ENCODE results near the gene INCENP.

The INCENP gene

GRCh38 chr11:62141111-62142042 is 17.6 kb downstream of the INCENP start:
- no peak for DNase-seq (ENCODE audit: low read depth)

- no peak for DNase-seq (ENCODE audit: low read depth)
Measured at GRCh38 chr11:62142043-62142375, 18.2 kb downstream of the INCENP start.

GRCh38 chr11:62142921-62143320 is 19.1 kb downstream of the INCENP start:
- DNase-seq (ENCODE audit: low read depth), result no peak

GRCh38 chr11:62143727-62144126 is 19.9 kb downstream of the INCENP start:
- no peak for DNase-seq (ENCODE audit: low read depth)

- no peak for DNase-seq (ENCODE audit: low read depth)
Measured at GRCh38 chr11:62144641-62145255, 20.9 kb downstream of the INCENP start.

GRCh38 chr11:62145261-62145871 is 21.6 kb downstream of the INCENP start:
- no peak for DNase-seq (ENCODE audit: low read depth)

- DNase-seq (ENCODE audit: low read depth), result no peak
Measured at GRCh38 chr11:62146476-62147200, 22.8 kb downstream of the INCENP start.

- DNase-seq (ENCODE audit: low read depth), result no peak
Measured at GRCh38 chr11:62147545-62147944, 23.7 kb downstream of the INCENP start.

GRCh38 chr11:62148271-62148980 is 24.6 kb downstream of the INCENP start:
- DNase-seq (ENCODE audit: low read depth), result no peak

GRCh38 chr11:62149986-62150886 is 26.4 kb downstream of the INCENP start:
- DNase-seq (ENCODE audit: low read depth), result no peak

GRCh38 chr11:62150887-62151736 is 27.3 kb downstream of the INCENP start:
- DNase-seq (ENCODE audit: low read depth), result no peak

- no peak for DNase-seq (ENCODE audit: low read depth)
Measured at GRCh38 chr11:62151737-62152102, 27.9 kb downstream of the INCENP start.

GRCh38 chr11:62152245-62153086 is 28.7 kb downstream of the INCENP start:
- no peak for DNase-seq (ENCODE audit: low read depth)

GRCh38 chr11:62153087-62153395 is 29.2 kb downstream of the INCENP start:
- no peak for DNase-seq (ENCODE audit: low read depth)

GRCh38 chr11:62153617-62154016 is 29.8 kb downstream of the INCENP start:
- no peak for DNase-seq (ENCODE audit: low read depth)

- DNase-seq (ENCODE audit: low read depth), result no peak
Measured at GRCh38 chr11:62157603-62158002, 33.8 kb downstream of the INCENP start.

GRCh38 chr11:62166371-62166770 is 42.6 kb downstream of the INCENP start:
- DNase-seq (ENCODE audit: low read depth), result no peak

GRCh38 chr11:62169448-62169847 is 45.6 kb downstream of the INCENP start:
- no peak for DNase-seq (ENCODE audit: low read depth)

- DNase-seq (ENCODE audit: low read depth), result no peak
Measured at GRCh38 chr11:62169935-62170334, 46.1 kb downstream of the INCENP start.

Measured in activated T-helper 9 cell treated with anti-CD3 and anti-CD28 coated beads, Interleukin-2, amount 50 U/mL, for 16 hours (primary cell).